IMR-90 (cell line): ENCODE measurements around the gene SORL1. TPM values are rescaled to one million over a fixed set of nuclear protein-coding genes. Genes with fewer than 3 reads are reported as not detected.

Experiments
- BHLHE40 ChIP-seq: fragments of 150-350 bp; IDR thresholded peaks from 2 replicates; pipeline ENCODE4 v1.6.1; 2016; ENCODE audit warnings: mild to moderate bottlenecking, low read depth, low read length
- CTCF ChIP-seq: conservative IDR thresholded peaks from 2 replicates; pipeline ENCODE4 v1.5.1; 2012; ENCODE audit warnings: mild to moderate bottlenecking, low read depth, low read length, improper control_type of control experiment
- MAFK ChIP-seq: IDR thresholded peaks from 2 replicates; pipeline ENCODE4 v1.6.1; 2012; ENCODE audit warnings: low read depth, low read length, improper control_type of control experiment
- MXI1 ChIP-seq: IDR thresholded peaks from 2 replicates; pipeline ENCODE4 v1.6.1; 2012; ENCODE audit warnings: low read depth, mild to moderate bottlenecking, low read length, moderate library complexity, borderline replicate concordance
- POLR2A ChIP-seq: IDR thresholded peaks from 2 replicates; pipeline ENCODE4 v1.6.1; 2012; ENCODE audit warnings: mild to moderate bottlenecking, low read depth, low read length
- RAD21 ChIP-seq: IDR thresholded peaks from 2 replicates; pipeline ENCODE4 v1.6.1; 2012; ENCODE audit warnings: low read length, improper control_type of control experiment
- polyA plus RNA-seq, 3 experiments: library from polyadenylated mRNA; depleted of rRNA; stranded (reverse); fragments of >200 nt; gene quantifications; 2 replicates each; pipeline ENCODE4 v1.2.3, GENCODE V29; 2012; ENCODE audit warnings: low replicate concordance in 1 of 3
- total RNA-seq: library from RNA; depleted of rRNA; stranded (reverse); fragments of >200 nt; gene quantifications from 2 replicates; pipeline ENCODE4 v1.2.3, GENCODE V29; 2012

SORL1 gene
- total and polyA plus RNA-seq, 2 of the 4 experiments (the other 2 are of a cell fraction): 1.0 to 2.0 TPM

GRCh38 chr11:121522043-121522941, 70.2 kb downstream of the SORL1 start (continued):
- TF ChIP-seq CTCF (no peak), RAD21 (no peak), MAFK (no peak), POLR2A (no peak), BHLHE40 (no peak), MXI1 (no peak)
